ENCODE measurements around the gene NHERF1.

- TF ChIP-seq TAF1 (IDR thresholded peaks at IDR 0.05; ENCODE audit: borderline replicate concordance, insufficient read depth, low read length) (no peak), SIN3A (IDR thresholded peaks at IDR 0.05; ENCODE audit: borderline replicate concordance, insufficient read depth, low read length) (no peak), POLR2AphosphoS5 (IDR thresholded peaks at IDR 0.05; ENCODE audit: low read depth, low read length) (no peak), REST (IDR thresholded peaks at IDR 0.05; ENCODE audit: insufficient read depth in 1 of 2, low read depth in 2 of 2, low read length in 2 of 2) (no peak), FOXP2 (optimal IDR thresholded peaks at IDR 0.05; ENCODE audit: borderline replicate concordance, extremely low read depth, extremely low read length, insufficient read depth) (no peak)
Observed at GRCh38 chr17:74799097-74799496, 50.7 kb downstream of the NHERF1 start.
